Renal pelvis (tissue), 4 donors: Measurements from ENCODE around the gene LAD1. TPM values are rescaled to one million over a fixed set of nuclear protein-coding genes. Genes with fewer than 3 reads are reported as not detected.
A peak's percentile ranks its signal among the peaks of the same experiment; 100 is the strongest.

Experiments used
- DNase-seq: peaks from one replicate; pipeline ENCODE4 v3.0.0-alpha.2; 2013
- polyA plus RNA-seq, 3 donors: library from polyadenylated mRNA; unstranded; fragments of 120-200 nt; gene quantifications; one replicate each; pipeline ENCODE4 v1.2.1, GENCODE V29; 2013; ENCODE audit not compliant: insufficient read length in 3 of 3

Gene LAD1
- polyA plus RNA-seq, 3 donors: 30.0 to 34.6 (median 31.3) TPM

DNA sequence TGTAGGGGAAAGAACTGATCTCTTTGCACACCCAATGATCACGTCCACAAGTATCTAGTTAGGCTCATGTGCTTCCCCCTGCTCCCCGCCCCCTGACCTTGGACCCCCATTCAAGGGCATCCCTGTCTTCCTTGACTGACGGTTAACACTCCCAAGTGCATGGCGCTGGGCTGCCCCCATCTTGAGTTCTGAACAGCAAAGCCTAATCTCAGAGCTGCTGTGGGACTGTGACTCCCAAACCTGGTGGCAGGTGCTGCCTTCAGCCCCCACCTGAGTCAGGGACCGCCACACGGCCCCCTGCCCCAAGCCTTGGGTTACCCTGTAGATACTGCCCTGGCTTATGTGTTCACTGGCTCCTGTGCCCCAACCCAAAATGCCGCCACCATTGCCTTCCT is 21.5 kb upstream of the LAD1 start:
- no peak for DNase-seq

DNA sequence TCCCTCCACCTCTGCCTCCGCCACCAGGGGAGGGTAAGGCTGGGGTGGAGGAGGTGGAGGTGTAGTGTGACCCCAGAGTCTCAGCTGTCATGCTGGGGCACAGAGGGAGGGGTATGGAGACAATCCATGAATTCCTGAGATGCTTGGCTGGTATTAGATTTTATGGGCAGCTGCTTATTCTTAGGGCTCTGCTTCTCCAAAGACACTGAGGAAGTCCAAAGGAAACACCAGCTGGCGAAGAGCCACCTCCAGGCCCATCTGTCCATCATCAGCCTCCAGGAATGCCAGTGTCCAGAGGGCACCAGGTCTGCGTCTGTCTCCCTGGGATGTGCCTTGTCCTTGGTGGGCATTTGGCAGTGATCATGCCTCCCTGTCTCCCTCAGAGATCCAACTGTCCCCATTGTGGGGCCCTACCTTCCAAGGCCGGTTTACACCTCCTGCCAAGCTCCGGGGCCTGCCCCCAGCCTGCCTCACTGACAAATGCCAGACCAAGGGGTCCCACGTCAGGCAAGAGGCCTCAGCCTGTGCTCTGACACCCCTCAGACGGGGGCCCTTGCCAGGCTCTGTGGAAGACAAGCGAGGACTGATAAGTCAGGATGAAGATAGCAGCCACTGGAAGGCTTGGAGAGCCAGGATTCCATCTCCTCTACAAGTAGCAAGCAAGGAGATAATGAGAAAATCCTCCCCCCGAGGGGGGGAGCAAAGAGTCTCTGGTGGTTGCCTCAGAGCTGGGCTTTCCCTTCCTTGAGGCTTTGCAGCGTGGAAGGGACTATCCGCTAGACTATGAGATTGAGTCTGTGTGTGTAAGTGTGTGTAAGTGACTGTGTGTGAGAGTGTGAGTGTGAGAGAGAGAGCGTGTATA is 20.9 kb upstream of the LAD1 start:
- no peak for DNase-seq

DNA sequence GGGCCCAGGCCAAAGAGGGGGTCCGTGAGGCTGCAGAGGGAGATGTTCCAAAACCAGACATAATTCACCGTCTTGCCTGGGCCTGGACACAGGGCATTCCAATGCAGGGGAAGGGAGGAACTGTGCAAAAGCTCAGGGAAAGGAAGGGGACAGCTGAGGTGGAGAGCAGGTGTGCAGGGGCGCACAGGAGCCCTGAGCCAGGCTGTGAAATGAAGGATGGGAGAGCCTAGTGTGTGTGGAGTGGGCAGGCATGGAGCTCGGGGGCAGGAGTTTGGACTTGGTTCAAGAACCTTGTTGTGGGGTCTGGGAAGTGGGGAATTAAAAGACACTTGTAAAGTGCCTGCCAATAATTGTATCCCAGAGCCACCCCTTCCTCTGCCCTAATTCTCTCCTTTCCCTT is 20.1 kb upstream of the LAD1 start:
- DNase-seq: no peak

DNA sequence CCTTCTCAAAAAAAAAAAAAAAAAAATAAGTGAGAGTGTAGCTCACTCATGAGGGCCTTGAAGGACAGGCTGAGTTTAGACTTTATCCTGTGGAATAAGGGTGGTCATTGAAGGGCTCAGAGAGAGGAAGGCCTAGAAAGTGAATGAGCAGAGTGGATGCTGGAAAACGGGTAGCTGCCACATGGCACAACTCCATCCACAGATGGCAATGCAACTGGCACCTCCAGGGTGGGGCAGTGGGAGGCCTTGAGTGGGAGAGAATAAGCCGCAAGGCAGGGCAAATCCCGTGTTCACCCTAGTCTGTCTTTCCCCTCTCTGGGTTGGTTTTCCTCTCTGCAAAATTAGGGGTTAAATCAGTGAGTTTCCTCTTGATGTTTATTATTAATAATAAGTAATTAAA is 19.3 kb upstream of the LAD1 start:
- no peak for DNase-seq

DNA sequence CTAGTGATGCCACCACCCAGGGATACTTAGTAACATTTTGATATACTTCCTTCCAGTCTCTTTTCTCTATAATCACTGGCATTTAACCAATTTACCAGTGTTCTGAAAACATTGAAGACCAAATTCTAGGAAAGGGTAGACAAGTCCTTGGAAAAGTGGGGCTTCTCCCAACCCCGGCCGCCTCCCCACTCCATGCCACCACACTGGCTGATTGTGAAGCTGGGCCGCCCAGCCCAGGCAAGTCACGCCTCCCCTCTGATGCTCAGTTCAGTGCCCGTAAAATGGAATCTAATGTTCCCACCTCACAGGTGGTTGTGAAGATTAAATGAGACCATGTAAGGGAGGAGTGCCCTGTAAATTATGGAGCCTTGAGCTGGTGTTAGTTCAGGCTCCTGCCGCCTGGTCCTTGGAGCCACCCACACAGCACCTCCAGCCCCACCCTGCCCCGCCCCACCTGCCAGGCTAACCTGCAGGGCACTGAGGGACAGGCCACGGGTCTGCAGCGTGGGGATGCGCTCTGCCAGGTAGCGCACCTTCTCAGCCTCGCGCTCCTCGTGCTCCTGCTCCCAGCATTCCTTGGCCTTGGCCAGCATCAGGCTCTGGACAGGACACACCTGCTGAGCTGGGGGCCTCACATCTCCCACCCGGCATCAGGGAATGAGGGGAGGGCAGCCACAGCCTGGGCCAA is 15.1 kb upstream of the LAD1 start:
- DNase-seq: no peak

DNA sequence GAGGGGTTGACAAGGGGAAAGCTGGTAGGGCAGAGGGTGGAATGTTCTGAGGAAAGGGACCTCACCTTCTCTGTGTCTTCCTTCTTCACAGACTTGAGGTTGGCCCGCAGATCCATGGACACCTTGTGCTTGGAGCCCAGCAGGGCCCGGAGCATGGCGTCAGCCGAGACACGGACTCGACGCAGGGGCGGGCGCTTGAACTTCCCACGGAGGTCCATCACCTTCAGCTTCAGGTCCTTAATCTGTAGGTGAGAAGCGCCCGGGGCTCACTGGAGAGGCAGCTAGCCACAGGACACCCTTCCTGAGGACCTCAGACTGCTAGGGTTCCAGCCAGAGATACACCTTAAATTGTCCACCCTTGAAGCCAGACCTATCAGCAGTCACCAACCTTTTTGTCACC is 12.2 kb upstream of the LAD1 start:
- DNase-seq: no peak

DNA sequence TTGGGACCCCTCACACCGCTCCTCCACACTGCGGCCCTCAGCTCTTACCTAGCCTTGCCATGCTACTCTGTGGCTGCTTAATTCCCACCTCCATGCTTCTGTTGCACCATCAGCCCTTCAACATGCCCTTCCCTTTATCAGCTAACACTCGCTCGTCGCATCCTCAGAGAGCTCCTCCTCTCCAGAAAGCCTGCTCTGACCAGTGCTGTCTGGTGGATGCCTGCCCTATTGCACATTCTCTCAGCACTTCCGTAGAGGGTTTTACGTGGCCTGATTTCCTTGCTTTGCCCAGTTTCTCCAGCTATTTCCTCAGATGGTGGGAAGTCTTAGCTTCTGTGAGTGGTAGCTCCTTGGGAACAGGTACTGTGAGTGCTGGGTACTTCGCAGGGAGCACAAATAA is 10.3 kb upstream of the LAD1 start:
- no peak for DNase-seq

DNA sequence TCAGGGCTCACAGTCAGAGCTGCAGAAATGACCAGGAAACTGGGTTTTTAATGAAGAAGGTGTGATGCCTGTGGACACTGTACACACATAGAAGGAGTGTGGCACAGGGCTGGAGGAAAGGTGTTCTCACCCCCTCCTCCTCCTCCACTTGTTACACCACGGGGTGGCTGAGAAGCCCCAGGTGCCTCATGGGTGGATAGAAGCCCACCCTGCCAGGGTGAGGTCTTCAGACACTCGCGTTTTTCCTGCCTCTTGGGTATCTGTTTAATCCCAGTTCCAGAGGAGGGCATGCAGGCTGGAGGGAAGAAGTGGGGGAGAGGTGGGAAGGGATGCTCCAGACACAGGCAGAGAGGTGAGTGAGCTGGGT is 9.7 kb upstream of the LAD1 start:
- DNase-seq: no peak

DNA sequence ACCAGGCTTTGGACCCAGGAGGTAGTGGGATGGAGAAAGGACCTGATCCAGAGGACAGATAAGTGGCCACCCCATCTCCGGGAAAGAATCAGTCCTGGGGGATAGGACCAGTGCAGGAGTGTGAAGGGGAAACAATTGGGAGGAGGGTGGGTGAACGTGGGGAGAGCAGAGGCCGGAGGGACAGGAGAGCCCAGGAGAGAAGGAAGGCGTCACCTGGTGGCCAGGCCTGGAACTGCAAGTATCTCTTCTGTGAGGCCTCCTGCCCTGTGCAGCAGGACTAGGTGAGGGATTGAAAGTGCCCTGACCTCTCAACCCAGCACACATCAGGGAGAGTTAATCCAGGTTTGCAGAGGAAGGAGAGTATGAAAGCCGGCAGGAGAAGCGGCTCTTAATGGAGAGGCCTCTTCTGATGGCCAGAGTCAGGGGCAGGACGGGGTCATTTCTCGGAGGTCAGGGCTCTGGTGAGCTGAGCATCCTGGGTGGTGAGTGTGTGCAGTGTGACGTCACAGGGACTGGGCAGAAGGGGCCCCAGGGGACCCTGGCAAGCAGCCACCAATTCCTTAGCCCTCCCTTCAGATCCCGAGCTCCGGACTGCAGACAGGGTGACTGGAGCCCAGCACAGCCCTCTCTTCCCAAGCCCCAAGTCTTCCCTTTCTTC is 9.2 kb upstream of the LAD1 start:
- DNase-seq: peak; percentile 64

DNA sequence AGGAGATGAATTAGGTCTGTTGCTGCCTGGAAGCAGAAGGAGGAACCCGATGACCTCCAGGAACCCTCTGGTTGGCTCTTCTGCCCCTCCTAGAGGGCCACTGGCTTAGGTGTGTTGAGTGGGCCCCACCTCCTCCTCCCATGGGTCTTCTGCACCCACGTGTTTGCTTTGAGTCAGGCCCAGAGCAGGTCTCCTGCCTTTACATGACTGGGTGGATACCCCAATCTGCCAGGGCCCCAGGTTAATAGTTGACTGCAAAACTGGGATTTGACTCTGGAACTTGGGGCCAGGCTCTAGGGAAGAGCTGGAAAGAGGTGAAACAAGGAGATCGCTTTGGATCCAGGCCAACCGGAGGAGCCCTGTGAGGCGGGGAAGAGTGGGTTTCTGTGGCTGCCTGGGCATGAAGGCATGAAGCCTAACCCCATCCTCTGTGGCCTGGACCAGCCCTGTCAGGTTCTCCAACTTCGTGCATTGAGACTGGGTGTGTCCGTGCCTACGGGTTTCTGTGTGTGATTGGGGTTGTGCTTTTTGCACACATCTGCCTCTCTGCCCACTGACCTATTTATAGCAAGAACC is 7.8 kb upstream of the LAD1 start:
- no peak for DNase-seq

DNA sequence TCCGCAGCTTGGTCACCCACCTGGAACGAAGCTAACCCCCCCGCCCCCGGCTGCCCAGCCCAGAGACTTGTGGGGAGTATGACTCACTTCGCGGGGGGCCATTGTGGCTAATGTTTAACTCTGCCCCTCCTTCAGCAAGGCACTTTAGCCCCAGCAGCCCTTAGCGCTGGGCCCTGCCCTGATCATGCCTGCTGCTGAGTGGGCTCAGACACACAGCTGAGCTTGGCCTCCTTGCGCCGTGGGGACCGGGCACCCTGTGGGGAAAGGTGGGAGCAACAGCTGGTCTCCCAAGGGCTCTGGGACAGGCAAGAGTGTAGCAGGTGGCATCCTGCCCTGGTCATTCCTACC is 6.3 kb upstream of the LAD1 start:
- peak; percentile 64 for DNase-seq

DNA sequence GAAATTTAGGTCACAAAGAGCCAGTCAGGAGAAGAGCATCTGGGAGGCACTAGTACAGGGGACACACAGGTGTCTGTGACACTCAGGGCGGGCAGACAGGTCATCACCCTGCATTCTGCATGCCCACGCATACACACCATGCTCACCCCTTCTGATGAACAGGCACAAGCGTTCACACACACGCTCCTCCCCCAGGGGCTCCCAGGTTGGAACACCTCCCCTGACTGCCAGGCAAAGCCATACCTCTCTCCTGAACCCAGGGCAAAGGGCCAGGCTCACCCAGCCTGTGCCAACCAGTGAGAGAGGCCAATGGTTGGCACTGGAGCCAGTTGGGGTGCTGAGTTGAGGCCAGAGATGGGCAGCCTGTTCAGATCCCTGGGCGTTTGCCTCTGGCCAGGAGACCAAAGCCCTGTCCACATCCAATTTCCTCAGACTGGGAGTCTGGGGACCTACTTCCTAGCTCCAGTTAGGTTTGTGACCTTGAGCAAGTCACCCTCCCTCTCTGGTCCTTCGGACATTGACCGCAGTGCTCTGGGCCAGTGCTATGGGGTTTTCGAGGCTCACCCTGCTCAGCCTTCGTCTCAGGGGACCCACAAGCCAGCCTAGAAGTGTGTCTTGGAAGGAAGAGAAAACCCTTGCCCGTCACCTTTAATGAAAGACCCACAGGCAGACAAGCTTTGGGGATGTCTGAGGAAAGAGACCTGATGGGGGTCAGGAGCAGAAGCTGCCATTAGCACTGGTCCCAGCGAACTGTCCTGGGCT is 5.8 kb upstream of the LAD1 start:
- DNase-seq: no peak

DNA sequence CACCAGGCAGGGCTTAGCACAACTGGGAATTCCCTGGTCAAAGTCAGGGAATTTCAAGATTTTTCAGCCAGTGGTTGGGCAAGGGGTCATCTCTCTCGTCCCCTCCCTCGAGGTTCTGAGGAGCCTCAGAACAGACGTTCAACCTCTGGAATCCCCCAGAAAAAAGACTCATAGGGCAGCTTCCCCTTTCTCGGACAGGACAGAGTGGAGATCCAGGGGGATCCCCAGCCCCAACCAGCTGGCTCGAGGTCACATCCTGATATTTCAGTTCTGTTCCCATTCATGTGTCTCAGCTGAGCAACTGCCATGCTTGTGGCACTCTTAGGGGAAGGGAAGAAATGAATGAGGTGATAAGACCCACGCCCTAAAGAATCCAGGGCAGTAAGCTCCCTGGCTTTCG is 4.9 kb upstream of the LAD1 start:
- DNase-seq: no peak

DNA sequence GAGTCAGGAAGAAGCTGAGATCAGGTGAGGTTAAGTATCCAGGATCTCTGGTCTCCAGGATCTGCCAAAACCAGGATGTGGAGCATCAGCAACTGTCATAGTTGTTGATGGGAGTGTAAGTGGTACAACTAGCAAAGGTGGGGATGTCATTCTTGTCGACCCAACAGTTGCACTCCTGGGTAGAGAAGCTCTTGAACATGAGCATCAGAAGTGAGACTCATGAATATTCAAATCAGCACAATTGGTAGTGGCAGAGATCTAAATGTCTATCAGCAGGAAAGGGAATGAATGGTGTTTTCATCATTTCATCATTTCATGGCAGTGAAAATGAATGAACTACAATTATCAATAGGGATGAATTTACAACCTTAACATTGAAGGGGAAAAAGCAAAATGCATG is 4.2 kb upstream of the LAD1 start:
- no peak for DNase-seq

DNA sequence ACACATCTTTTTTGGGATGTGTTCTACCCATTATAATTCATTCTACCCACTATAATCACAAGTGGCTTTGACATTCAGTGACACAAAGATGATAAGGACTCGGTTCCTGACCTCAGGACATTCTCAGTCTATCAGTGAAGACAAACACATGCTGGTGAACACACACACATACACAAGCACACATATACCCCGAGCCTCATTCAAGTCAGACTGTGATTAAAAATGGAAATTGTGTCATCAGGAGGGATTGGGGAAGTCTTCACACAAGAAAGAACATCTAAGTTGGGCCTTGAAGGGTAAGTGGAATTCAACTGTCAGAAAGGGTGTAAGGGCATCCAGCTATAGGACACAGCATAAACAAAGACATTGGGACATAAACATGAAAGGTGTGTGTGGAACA is 2.6 kb upstream of the LAD1 start:
- no peak for DNase-seq

DNA sequence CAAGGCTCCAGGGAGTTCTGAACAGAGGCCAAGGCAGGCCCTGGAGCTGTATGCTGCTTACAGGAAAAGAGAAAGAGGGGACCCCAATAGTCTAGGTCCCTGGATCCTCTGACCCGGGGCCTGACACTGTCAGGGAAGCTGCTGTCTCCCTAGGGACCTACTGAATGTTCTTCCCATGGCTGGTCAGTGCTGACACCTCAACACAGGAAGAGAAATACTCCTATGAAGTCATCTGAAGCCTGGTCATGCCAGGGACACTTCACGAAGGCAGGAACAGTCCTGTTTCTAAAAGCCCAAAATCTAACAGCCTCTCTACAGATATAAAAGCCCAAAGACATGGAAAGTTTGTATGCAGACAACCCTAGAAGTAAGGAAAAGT is 1.7 kb upstream of the LAD1 start:
- no peak for DNase-seq

DNA sequence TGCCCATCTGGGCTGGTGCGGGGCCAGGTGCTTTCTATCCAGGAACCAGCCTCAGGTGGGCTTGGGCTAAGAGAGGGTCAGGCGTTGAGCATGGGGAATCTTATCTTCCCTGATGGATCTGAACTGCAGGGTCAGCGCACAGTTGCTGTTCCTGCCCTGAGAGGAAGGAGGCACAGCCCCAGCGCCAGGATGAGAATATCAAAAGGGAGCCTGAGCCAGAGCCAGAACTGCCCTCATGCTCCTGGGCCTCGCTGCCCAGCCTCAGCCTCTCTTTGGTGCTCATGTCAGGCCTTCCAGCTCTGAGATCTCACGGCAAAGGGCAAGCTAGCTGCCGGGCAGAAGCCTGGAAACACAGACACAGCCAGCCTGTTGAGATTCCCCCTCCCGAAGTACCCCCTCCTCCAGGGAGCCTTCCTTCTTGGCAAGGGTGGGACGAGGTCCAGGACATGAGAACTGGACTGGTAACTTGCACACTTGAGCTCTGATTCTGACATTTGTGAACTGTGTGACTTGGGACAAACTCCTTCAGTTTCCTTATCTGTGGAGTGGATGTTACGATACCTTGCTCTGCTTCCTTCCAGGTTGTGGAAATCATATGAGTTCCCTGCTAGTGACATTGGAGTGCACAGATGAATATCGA is 1.2 kb upstream of the LAD1 start:
- DNase-seq: no peak

DNA sequence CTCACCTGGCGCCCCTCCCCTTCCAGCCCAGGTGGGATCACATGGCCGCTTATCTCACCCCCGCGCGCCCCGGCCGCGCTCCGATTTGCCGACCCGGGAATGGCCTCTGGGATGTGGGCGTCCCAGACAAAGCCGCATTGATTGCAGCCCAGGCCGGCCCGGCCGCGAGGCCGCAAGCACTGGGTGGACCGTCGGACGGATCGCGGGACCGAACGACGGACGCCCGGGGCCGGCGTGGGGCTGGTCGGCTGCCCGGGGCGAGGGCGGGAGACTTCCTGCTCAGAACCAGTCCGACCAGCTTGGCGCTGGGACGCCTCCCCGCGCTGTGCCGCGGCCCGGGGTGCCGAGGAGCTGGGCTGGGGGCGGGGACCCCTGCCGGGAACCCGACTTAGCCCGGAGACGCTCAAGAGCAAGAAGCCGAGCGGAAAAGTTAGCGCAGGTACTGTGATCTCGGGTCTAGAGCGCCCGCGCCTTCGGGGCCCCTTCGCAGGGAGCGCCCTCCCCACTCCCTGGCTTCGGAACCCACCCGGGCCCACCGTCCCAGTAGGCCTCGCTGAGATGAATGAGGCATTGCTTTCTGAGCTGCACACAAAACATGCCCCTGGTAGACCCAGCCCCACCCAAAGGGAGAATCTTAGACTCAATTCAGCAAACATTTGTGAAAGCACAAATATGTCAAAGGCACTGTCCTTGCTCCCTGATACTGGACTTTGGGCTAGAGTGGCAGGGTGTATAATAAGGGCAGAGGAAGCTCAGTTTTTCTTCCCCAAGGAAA is 415 bp upstream of the LAD1 start:
- DNase-seq: no peak

DNA sequence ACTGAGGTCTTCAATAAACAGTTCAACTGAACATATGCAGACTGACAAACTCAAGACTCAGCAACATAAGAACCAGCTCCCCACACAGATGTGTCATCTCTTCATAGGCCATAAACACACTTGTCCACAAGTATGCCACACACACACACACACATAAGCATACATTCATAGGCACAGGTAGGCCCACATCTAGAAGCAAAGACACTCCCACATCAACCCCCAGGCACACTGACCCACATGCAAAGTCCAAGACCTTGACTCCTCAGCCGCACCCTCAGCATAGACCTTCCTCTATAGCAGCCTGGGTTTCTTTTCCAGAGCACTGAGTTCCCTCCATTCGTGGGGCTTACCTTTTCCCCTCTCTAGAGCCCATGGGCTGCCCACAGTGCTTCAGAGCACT is 1.4 kb downstream of the LAD1 start:
- DNase-seq: no peak

DNA sequence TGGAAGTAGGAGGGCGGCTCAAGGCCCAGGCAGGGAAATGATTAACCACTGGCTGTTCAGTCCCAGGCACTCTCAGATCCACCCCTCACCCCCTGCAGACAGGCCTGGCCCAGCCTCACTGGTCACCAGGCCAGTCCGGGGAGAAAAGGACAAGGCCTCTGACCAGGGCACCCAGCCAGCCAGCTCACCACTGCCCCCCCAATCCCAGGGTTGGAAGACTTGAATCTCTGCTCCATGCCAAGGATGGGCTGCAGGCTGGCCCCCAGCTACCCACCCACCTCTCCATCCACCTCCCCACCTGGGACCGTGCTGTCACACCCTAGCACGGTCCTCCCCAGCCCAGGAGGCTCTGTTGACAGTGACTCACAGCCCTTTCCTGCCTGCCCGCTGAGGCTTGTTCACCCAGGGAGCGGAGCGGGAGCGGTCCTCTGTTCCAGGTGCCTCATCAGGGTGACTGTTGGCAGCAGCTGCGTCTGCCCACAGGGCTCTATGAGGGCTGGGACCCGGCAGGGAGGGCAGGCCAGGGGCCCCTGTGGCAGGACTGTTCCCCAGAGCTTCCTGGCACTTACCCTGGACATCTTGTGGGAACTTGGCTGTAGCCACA is 2.2 kb downstream of the LAD1 start:
- no peak for DNase-seq

DNA sequence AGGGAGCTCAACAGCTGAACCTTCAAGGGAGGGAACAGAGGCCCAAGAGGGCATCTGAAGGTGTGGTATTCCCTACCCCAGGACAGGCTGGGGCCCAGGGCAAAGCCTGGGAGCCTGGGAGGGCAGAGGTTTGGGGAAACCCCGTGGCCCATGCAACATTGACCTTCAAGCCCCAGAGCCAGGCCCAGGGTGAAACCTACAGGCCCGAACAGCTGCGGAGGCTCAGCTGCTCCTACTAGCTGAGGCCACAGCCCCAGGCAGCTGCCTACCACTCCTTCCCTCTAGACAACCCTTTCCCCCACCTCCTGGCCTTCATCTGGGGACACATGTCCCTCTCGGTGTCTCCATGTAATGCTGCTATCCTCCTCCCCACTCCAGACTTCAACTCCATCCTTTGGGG is 3.2 kb downstream of the LAD1 start:
- DNase-seq: no peak
